Type B pancreatic cell (in vitro differentiated cells): Measurements from ENCODE around the gene TSPAN4. TPM values are rescaled to one million over a fixed set of nuclear protein-coding genes. Genes with fewer than 3 reads are reported as not detected.

Experiments used
- DNase-seq: peaks from one replicate; pipeline ENCODE4 v3.0.0; 2021; ENCODE audit warnings: mixed read lengths; ENCODE audit not compliant: unreplicated experiment; ENCODE audit errors: extremely low spot score
- H3K27ac Mint-ChIP-seq: 2 replicates; pipeline ENCODE4 v1.8.0; 2021; ENCODE audit warnings: mild to moderate bottlenecking, mixed read lengths
- H3K27me3 Mint-ChIP-seq: 2 replicates; pipeline ENCODE4 v1.8.0; 2021; ENCODE audit warnings: mixed read lengths
- H3K36me3 Mint-ChIP-seq: 2 replicates; pipeline ENCODE4 v1.8.0; 2021; ENCODE audit warnings: mixed read lengths
- H3K4me1 Mint-ChIP-seq: one replicate; pipeline ENCODE4 v1.8.0; 2021; ENCODE audit warnings: mixed read lengths; ENCODE audit not compliant: unreplicated experiment
- H3K4me3 Mint-ChIP-seq: 2 replicates; pipeline ENCODE4 v1.8.0; 2021; ENCODE audit warnings: mild to moderate bottlenecking, mixed read lengths
- H3K9me3 Mint-ChIP-seq: 2 replicates; pipeline ENCODE4 v1.8.0; 2021; ENCODE audit warnings: mixed read lengths
- total RNA-seq: library from RNA; stranded (reverse); gene quantifications from 2 replicates; pipeline ENCODE4 v1.2.1, GENCODE V29; 2021; ENCODE audit warnings: low replicate concordance
- TF ChIP-seq, protein P1 (sequence below): fragments of 200-600 bp; sonication (generic); conservative IDR thresholded peaks from 2 replicates; pipeline ENCODE4 v1.5.0; 2021; ENCODE audit warnings: antibody characterized with exemption, mild to moderate bottlenecking

TSPAN4 gene
- total RNA-seq, 1 donor from 2014 or later, result 43.2 TPM

DNA sequence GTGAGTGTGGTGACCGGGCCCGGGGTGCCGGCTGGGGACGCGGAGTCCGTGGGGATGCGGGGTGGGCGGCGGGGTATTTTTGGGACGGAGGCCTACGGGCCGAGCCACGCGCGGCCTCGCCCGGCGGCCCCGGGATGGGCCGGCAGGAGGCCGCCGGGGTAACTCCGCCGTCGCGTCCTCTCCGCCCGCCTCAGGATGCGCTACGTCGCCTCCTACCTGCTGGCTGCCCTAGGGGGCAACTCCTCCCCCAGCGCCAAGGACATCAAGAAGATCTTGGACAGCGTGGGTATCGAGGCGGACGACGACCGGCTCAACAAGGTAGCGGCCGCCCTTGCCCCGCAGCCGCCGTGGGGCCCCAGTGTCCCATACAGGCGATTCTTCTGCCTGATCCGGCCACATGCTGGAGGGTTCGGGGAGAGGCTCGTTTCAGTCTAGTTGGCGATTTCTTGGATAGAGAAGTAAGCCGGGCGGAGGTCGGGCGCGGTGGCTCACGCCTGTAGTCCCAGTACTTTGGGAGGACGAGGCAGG is 32.5 kb upstream of the TSPAN4 start:
- DNase-seq, result no peak
- TF ChIP-seq, protein P1, sequence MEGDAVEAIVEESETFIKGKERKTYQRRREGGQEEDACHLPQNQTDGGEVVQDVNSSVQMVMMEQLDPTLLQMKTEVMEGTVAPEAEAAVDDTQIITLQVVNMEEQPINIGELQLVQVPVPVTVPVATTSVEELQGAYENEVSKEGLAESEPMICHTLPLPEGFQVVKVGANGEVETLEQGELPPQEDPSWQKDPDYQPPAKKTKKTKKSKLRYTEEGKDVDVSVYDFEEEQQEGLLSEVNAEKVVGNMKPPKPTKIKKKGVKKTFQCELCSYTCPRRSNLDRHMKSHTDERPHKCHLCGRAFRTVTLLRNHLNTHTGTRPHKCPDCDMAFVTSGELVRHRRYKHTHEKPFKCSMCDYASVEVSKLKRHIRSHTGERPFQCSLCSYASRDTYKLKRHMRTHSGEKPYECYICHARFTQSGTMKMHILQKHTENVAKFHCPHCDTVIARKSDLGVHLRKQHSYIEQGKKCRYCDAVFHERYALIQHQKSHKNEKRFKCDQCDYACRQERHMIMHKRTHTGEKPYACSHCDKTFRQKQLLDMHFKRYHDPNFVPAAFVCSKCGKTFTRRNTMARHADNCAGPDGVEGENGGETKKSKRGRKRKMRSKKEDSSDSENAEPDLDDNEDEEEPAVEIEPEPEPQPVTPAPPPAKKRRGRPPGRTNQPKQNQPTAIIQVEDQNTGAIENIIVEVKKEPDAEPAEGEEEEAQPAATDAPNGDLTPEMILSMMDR, result peak; percentile 36
- peaks cover 10% of the 10 kb centered on the region for H3K4me1 Mint-ChIP-seq
- no peaks in the 10 kb centered on the region for H3K27me3 Mint-ChIP-seq
- peak overlapping the region; percentile 98 for H3K27ac Mint-ChIP-seq
- no peaks in the 10 kb centered on the region for H3K9me3 Mint-ChIP-seq
- H3K36me3 Mint-ChIP-seq, result no peaks in the 10 kb centered on the region
- H3K4me3 Mint-ChIP-seq, result peak overlapping the region; percentile 95

DNA sequence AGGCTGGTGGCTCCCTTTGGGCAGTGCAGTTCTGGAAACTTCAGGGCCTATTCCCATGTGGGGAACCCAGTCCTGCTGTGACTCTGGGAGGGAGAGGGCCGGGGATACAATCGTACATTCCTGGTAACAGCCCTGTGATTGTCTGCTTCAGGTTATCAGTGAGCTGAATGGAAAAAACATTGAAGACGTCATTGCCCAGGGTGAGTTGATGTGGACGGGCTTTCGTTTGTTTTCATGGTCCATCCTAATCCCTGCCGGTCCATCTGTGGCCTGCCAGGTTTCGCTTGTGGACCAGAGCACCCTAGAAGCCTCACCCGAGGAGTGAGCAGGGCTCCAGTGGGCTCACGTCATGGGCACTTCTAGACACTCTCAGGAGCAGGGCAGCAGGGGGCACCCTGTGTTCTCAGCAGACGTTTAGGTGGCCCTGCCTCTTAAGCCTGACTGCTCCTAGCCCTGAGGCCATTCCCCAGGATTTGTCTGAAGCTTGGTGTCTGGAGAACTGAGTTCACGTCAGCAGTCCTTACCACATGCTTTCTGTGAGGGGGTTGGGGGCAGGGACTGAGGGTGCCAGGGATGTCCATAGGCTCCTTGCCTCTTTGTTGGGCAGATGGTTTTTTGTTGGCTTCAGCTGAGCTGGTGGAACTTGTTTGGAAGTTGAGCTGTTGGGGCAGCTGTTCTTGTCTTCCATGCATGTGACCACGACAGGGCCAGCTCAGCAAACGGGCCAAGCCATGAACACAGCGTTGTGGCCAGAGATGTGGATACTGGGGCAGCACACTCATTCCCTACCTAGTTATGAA is 31.0 kb upstream of the TSPAN4 start:
- H3K36me3 Mint-ChIP-seq, result no peaks in the 10 kb centered on the region
- peak overlapping the region; percentile 95 for H3K4me3 Mint-ChIP-seq
- no peaks in the 10 kb centered on the region for H3K27me3 Mint-ChIP-seq
- H3K9me3 Mint-ChIP-seq, result no peaks in the 10 kb centered on the region
- H3K4me1 Mint-ChIP-seq, result peaks cover 10% of the 10 kb centered on the region
- H3K27ac Mint-ChIP-seq, result peak overlapping the region; percentile 79
- TF ChIP-seq, protein P1, result no peak
- DNase-seq, result no peak

- Mint-ChIP-seq H3K27ac (no peak overlapping the region), H3K4me3 (peak overlapping the region; percentile 95), H3K9me3 (no peaks in the 10 kb centered on the region), H3K4me1 (peaks cover 10% of the 10 kb centered on the region), H3K27me3 (no peaks in the 10 kb centered on the region), H3K36me3 (no peaks in the 10 kb centered on the region)
- TF ChIP-seq, protein P1, result no peak
- DNase-seq, result no peak
Observed at GRCh38 chr11:812390-812789, 30.3 kb upstream of the TSPAN4 start.

- no peaks in the 10 kb centered on the region for H3K36me3 Mint-ChIP-seq
- TF ChIP-seq, protein P1, result no peak
- H3K4me3 Mint-ChIP-seq, result no peak overlapping the region
- DNase-seq, result no peak
- no peaks in the 10 kb centered on the region for H3K9me3 Mint-ChIP-seq
- H3K27ac Mint-ChIP-seq, result no peak overlapping the region
- H3K27me3 Mint-ChIP-seq, result no peaks in the 10 kb centered on the region
- peaks cover 10% of the 10 kb centered on the region for H3K4me1 Mint-ChIP-seq
Observed at GRCh38 chr11:813072-813455, 29.6 kb upstream of the TSPAN4 start.

DNA sequence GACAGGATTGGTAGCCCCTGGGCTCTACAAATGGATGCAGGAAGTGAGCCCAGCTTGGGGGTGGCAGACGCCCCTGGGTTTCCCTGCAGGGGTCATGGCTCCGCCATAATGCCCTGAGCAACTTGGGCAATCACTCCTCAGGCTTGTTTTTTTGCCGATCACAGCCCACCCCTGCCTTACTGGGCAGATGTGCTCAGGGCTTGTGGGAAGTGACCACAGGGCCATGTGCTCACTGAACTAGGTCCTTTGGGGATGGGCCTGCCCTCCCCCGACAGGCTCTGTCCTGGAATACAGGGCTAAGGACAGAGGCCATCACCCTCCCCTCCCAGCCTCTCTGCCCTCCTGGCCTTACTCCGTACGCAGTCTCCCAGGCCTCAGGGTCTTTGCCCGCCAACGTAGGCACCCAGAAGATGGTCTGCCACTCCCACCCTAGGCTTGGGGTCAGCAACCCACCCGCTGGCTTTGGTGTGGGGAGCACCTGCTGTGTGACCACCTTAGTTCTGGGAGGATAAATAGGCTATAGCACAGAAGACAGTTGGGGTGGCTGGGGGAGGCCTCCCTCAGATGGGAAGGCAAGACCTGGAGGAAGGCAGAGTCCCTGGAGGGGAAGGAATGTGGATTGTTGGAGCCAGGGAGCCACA is 29.1 kb upstream of the TSPAN4 start:
- Mint-ChIP-seq H3K27me3 (no peaks in the 10 kb centered on the region), H3K9me3 (no peaks in the 10 kb centered on the region), H3K4me1 (peaks cover 10% of the 10 kb centered on the region), H3K4me3 (no peak overlapping the region), H3K27ac (no peak overlapping the region), H3K36me3 (no peaks in the 10 kb centered on the region)
- TF ChIP-seq, protein P1, result no peak
- DNase-seq, result no peak
